Activated T-cell treated with anti-CD3 and anti-CD28 coated beads for 4 hours (primary cell): Measurements from ENCODE around the gene AHNAK.
"Not testable (repeated sequence)": the region's sequence is repeated elsewhere in the genome, so short reads cannot be mapped to it uniquely, and the experiment has no call there.

Experiments
- DNase-seq: peaks from one replicate; pipeline ENCODE4 v3.0.0-alpha.2; 2020

The AHNAK gene

GRCh38 chr11:62546244-62546928, at the start of gene AHNAK:
Gene AHNAK (minus strand): TSS chr11:62546806. CDS start chr11:62536098, 10,708 bp downstream.
- no peak for DNase-seq

GRCh38 chr11:62595124-62595523, 48.5 kb upstream of the AHNAK start:
- no peak for DNase-seq

- peak; percentile 74 for DNase-seq
Measured at GRCh38 chr11:62593434-62594044, 46.9 kb upstream of the AHNAK start.

DNA sequence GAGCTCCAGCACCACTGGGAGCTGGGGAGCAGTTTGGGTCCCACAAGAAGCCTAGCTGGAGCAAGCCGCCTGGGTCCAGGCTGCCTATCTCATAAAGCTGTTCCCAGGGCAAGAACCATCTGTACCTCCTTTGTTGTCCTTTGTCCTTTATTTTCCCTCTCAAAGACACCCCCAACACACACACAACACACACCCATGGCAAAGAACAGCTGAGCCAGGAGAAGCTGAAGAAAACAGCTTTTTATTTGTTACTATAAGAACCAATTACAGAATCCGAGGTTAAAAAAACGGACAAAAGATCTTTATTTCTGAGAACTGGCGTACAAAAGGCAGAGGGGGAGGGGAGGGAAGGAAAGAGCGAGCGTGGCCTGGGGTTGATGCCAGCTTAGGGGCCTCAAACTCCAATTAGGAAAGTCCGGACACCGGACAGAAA, 46.4 kb upstream of the AHNAK start:
- DNase-seq = no peak

GRCh38 chr11:62592146-62592815, 45.7 kb upstream of the AHNAK start:
- DNase-seq = no peak

DNA sequence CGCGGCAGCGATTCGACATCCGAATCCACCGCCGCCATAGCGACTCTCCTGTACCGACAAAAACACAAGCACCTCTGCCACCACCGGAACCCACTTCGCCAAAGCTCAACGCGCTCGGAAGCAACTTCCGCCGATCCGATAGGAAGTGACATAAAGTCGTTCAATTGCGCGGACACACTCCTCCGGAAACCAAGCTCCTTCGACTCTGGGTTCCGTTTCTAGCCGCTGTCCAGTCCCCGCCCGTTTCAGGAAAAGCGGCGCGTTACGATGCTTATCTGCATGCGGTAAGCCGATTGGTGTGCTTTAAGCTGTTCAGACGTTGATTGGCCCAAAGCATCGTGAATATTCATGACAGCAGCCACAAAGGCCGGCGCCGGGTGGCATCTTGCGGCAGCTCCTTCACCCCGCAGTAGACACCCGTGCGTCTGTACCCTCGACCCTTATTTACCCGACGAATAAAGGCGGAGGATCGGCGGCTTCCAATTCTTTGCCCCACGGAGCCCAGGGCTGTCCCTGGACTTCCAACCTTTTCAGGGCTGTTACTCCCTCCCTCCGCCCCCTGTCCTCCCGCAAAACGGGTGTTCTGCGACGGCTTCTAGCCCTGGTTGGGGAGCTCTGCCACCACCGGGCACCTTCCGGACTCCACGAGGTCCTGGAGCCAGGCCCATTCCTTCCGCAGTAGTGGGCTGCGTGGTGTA, 45.0 kb upstream of the AHNAK start, which contains the start of gene TUT1:
Gene TUT1, minus strand, starts transcription at position 76 of the 698 bp plus-strand sequence. Its CDS starts 38 bp downstream, at position 38.
- peak; percentile 90 for DNase-seq

GRCh38 chr11:62588966-62589637, 42.5 kb upstream of the AHNAK start:
- no peak for DNase-seq

GRCh38 chr11:62585356-62585755, 38.8 kb upstream of the AHNAK start:
- DNase-seq = not testable (repeated sequence)

GRCh38 chr11:62581735-62582134, 35.1 kb upstream of the AHNAK start:
- not testable (repeated sequence) for DNase-seq

DNA sequence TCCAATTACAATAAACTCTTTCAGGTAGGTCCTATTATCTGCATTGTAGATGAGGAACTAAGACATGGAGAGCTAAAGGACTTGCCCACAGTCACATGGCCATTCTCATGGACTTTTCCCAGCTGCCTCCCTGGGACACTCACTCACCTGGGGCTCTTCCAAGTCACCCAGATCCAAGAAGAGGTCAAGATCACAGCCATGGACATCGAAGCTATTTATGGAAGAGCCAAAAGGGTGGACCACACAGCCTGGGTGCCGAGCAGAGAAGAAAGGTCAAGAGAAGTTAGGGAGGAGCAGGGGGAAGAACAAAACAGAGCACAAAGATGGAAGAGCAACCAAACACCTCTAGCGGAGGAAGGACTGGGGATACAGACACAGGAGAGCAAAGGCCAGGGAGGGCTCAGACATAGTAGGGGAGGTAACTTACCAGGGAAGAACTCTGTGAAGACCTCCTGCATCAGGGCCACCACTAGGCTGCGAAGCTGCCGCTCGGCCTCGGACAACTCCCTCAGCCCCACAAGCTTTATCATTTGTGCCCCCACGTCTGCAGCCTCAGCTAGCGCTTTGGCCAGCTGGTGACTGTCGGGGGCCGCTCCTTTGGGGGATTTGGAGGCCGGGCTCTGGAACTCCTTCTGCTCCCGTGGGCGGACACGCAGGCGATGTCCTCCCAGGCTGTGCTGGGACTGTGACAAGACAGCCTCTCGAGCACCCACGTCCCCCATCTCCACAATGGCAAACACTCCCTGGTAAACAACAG, 34.5 kb upstream of the AHNAK start:
- no peak for DNase-seq

DNA sequence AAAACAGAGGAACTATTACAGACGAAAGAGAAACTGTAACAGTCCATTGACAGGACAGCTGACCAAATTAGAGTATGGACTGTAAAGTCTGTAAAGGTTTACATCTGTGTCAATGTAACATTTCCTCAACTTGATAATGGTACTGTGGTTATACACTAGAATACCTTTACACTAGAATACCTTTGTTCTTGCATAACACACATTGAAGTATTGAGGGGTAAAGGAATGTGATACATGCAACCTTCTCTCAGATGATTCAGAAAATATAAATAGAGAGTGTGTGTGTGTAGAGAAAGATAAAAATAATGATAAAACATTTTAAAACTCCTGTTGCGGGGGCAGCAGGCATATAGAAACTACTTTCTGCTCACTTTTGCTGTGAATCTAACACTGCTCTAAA, 32.6 kb upstream of the AHNAK start:
- DNase-seq = no peak

DNA sequence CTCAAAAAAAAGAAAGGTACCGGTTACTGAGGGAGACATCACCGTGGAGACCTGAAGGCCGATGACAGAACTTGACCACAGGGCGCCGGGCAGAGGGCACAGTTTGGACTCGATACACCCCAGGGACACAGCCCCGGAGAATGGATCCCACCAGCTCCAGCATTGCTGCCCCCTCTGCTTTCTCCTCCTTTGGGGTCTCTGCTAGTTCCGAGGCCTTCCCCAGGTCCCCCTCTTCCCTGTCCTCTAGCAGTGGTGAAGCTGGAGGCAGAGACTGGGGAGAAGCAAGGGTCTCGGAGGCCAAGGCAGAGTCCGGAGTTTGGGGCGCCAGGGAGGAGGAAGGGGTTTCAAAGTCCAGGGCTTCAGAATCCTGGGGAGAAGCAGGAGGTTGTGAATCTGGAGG, 31.9 kb upstream of the AHNAK start:
- DNase-seq = no peak

DNA sequence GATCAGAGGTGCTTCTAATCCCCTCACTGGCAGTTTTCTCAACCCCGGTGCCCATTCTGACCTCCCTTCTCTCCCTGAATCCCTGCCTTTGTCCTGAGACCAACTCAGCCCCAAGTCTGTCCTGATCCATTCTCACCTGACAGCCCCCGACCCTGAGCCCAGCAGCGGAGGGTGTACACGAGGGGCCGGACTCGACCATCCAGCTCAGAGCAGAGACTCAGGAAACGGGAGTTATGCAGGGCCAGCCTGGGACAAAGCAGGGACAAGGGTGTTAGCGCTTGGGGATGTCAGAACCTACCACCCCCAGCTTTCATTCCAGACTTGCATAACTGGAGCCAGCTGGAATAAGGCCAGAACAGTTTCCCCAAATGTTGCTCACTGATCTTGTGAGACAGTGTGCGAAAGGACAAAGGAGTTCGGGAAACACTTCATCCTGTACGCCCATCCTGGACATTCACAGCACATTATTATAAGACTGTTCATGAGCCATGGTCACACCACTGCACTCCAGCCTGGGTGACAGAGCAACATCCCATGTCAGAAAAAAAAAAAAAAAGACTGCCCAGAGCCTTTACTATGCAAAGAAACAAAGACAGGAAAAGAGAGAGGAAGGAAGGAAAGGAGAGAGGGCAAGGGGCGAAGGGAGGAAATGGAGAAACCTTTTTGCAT, 30.6 kb upstream of the AHNAK start:
- DNase-seq = no peak

GRCh38 chr11:62575837-62576236, 29.2 kb upstream of the AHNAK start:
- no peak for DNase-seq

GRCh38 chr11:62575156-62575555, 28.6 kb upstream of the AHNAK start:
- DNase-seq = no peak

- DNase-seq = no peak
Measured at GRCh38 chr11:62574363-62575071, 27.9 kb upstream of the AHNAK start.

GRCh38 chr11:62573592-62574362, 27.2 kb upstream of the AHNAK start, which contains the start of gene EEF1G:
Gene EEF1G (minus strand): TSS chr11:62573891. CDS start chr11:62573842, 49 bp downstream.
- peak; percentile 95 for DNase-seq

DNA sequence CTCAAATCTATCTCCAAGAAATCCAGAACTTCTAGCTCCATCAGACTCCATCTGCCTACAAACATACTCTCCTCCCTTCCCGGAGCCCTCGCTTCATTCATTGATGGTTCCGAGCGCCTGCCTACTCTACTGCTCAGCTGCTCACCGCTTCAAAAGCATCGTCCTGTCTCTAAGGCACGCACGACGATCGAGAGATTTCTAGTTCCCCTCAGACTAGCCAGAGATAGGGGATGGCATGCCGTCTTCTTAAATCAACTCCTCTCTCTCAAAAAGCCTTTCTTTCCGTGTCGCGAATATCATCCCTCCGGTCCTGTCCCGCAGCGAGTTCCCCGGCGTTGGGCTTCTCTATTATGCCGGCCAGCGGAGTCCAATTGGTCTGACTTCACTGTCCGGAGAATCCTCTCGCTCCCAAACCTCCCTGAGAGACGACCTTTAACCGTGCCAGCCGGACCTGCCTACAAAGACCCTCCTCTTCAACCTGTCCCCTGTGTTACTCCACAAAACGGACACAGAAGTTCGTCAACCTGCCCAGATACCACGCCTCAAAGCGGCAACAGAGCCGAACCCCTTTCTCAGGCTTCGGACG, 26.5 kb upstream of the AHNAK start:
- DNase-seq = no peak

- no peak for DNase-seq
Measured at GRCh38 chr11:62572431-62572830, 25.8 kb upstream of the AHNAK start.
